Neural cell (in vitro differentiated cells): Measurements from ENCODE around the gene PDAP1. TPM values are rescaled to one million over a fixed set of nuclear protein-coding genes. Genes with fewer than 3 reads are reported as not detected.

Experiments
- H2AFZ ChIP-seq: fragments of 200-600, 300-800 bp; sonication (generic), shearing (Covaris generic); 2 replicates; pipeline ENCODE4 v1.6.0; 2014; ENCODE audit warnings: low read depth, mild to moderate bottlenecking, antibody characterized with exemption, low read length, moderate library complexity
- H3F3A ChIP-seq: fragments of 200-600 bp; shearing (Covaris generic); 2 replicates; pipeline ENCODE4 v1.6.1; 2016; ENCODE audit warnings: mild to moderate bottlenecking, moderate library complexity, mixed read lengths, antibody characterized with exemption, low read length; ENCODE audit not compliant: insufficient read depth, poor library complexity, severe bottlenecking
- H3K27ac ChIP-seq: fragments of 200-600, 300-800 bp; sonication (generic), shearing (Covaris generic); 2 replicates; pipeline ENCODE4 v1.5.1; 2014; ENCODE audit warnings: mild to moderate bottlenecking, low read length, moderate library complexity
- H3K27me3 ChIP-seq: fragments of 300-800, 200-600 bp; sonication (generic), shearing (Covaris generic); 2 replicates; pipeline ENCODE4 v1.6.0; 2014; ENCODE audit warnings: mild to moderate bottlenecking, low read depth, low read length, moderate library complexity; ENCODE audit not compliant: insufficient read depth
- H3K36me3 ChIP-seq: fragments of 300-800, 200-600 bp; sonication (generic), shearing (Covaris generic); 2 replicates; pipeline ENCODE4 v1.5.1; 2014; ENCODE audit warnings: mild to moderate bottlenecking, antibody characterized with exemption, low read length, moderate library complexity; ENCODE audit not compliant: insufficient read depth
- H3K4me2 ChIP-seq: fragments of 300-800, 200-600 bp; sonication (generic), shearing (Covaris generic); 2 replicates; pipeline ENCODE4 v1.6.0; 2014; ENCODE audit warnings: mild to moderate bottlenecking, low read length
- H3K4me3 ChIP-seq: fragments of 300-800, 200-600 bp; sonication (generic), shearing (Covaris generic); 2 replicates; pipeline ENCODE4 v1.5.1; 2014; ENCODE audit warnings: mild to moderate bottlenecking, low read length, moderate library complexity
- H3K79me2 ChIP-seq: fragments of 200-600 bp; shearing (Covaris generic); replicated peaks from 2 replicates; pipeline ENCODE4 v1.6.0; 2014; ENCODE audit warnings: mild to moderate bottlenecking, low read length, moderate library complexity; ENCODE audit not compliant: insufficient read depth
- H3K9ac ChIP-seq: fragments of 300-800, 200-600 bp; sonication (generic), shearing (Covaris generic); 2 replicates; pipeline ENCODE4 v1.6.1; 2016; ENCODE audit warnings: mild to moderate bottlenecking, low read length, mixed read lengths
- H3K9me2 ChIP-seq: fragments of 200-600 bp; shearing (Covaris generic); 2 replicates; pipeline ENCODE4 v1.6.1; 2016; ENCODE audit warnings: mild to moderate bottlenecking, low read length, mixed read lengths; ENCODE audit not compliant: insufficient read depth
- H3K9me3 ChIP-seq: fragments of 200-600, 300-800 bp; sonication (generic), shearing (Covaris generic); 2 replicates; pipeline ENCODE4 v1.6.1; 2016; ENCODE audit warnings: mild to moderate bottlenecking, mixed run types, low read length, moderate library complexity, mixed read lengths
- H4K20me1 ChIP-seq: fragments of 200-600 bp; shearing (Covaris generic); 2 replicates; pipeline ENCODE4 v1.6.1; 2016; ENCODE audit warnings: mild to moderate bottlenecking, mixed run types; ENCODE audit not compliant: insufficient read depth
- EP300 ChIP-seq: fragments of 450-650 bp; conservative IDR thresholded peaks from 2 replicates; pipeline ENCODE4 v1.6.1; 2014; ENCODE audit warnings: antibody characterized with exemption, mild to moderate bottlenecking, moderate library complexity; ENCODE audit not compliant: poor library complexity, severe bottlenecking
- EZH2 ChIP-seq: fragments of 200-600, 300-800 bp; shearing (Covaris generic), sonication (generic); IDR thresholded peaks from 2 replicates; pipeline ENCODE4 v1.6.1; 2014; ENCODE audit warnings: antibody characterized with exemption, low read length, borderline replicate concordance, mild to moderate bottlenecking; ENCODE audit not compliant: insufficient read depth, poor library complexity, severe bottlenecking
- MXI1 ChIP-seq: fragments of 450-650 bp; conservative IDR thresholded peaks from 2 replicates; pipeline ENCODE4 v1.6.1; 2014; ENCODE audit warnings: antibody characterized with exemption, mild to moderate bottlenecking; ENCODE audit not compliant: poor library complexity, severe bottlenecking
- POLR2AphosphoS5 ChIP-seq: IDR thresholded peaks from 2 replicates; pipeline ENCODE4 v1.6.1; 2012
- RAD21 ChIP-seq: fragments of 450-650 bp; conservative IDR thresholded peaks from 2 replicates; pipeline ENCODE4 v1.6.1; 2014; ENCODE audit warnings: antibody characterized with exemption, mild to moderate bottlenecking, moderate library complexity
- SMC3 ChIP-seq: fragments of 450-650 bp; conservative IDR thresholded peaks from 2 replicates; pipeline ENCODE4 v1.6.1; 2014; ENCODE audit warnings: antibody characterized with exemption, mild to moderate bottlenecking, moderate library complexity; ENCODE audit not compliant: poor library complexity
- TAF1 ChIP-seq: IDR thresholded peaks from 2 replicates; pipeline ENCODE4 v1.6.1; 2012; ENCODE audit warnings: low read depth
- polyA plus RNA-seq: library from polyadenylated mRNA; depleted of rRNA; stranded (reverse); fragments of >200 nt; gene quantifications from 2 replicates; pipeline ENCODE4 v1.2.3, GENCODE V29; 2014
- TF ChIP-seq, protein P1 (sequence below): IDR thresholded peaks from 2 replicates; pipeline ENCODE4 v1.6.1; 2012; ENCODE audit warnings: borderline replicate concordance
- TF ChIP-seq, protein P2 (sequence below): fragments of 450-650 bp; IDR thresholded peaks from 2 replicates; pipeline ENCODE4 v1.5.1; 2014; ENCODE audit warnings: antibody characterized with exemption, mild to moderate bottlenecking, moderate library complexity; ENCODE audit not compliant: poor library complexity, severe bottlenecking

PDAP1 gene
- polyA plus RNA-seq, 1 donor from 2014 or later: 185 TPM

DNA sequence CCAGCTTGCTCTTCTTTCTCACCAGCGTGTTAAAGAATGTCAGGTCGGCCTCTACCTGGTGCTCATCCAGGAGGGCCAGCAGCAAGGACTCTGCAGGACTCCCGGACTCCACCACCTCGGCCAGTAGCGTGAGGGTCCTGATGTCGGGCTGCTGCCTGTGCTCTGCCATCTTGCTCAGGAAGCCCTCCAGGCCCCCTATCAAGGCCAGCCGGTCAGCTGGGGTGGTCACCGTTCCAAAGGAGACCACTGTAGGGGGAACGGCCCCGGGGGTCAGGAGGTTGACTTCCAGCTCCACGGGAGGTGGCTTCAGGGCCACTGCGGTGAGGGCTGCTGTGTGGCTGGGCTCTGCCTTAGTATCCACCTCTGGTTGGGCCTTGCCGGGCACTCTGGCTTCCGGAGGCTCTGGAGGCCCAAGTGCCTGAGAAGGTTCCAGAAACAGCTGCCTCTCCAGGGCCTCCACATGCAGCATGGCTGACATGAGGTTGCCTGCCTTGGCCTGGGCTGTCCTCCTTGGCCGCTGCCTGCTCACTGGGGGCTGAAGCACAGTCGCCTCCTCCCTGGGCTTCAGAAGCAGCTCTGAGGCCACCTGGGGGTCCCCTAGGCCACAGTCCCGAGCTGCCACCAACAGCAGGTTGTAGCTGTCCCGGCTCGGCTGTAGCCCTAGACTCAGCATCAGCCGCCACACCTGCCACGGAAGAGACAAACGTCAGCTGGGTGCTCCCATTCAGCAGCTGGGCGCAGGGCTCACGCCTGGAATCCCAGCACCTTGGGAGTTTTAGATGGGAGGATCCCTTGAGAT, 16.7 kb upstream of the PDAP1 start:
- Histone ChIP-seq H3K27me3 (no peaks in the 10 kb centered on the region), H3K4me2 (no peak overlapping the region), H3K4me3 (no peak overlapping the region), H3K9ac (no peak overlapping the region), H3K27ac (no peak overlapping the region), H3K9me2 (no peaks in the 10 kb centered on the region), H3K9me3 (no peaks in the 10 kb centered on the region), H2AFZ (no peak overlapping the region), H3F3A (no peaks in the 10 kb centered on the region), H3K79me2 (no peaks in the 10 kb centered on the region), H4K20me1 (no peaks in the 10 kb centered on the region), H3K36me3 (no peaks in the 10 kb centered on the region)
- no peak for TF ChIP-seq EZH2
- TF ChIP-seq, protein P1, sequence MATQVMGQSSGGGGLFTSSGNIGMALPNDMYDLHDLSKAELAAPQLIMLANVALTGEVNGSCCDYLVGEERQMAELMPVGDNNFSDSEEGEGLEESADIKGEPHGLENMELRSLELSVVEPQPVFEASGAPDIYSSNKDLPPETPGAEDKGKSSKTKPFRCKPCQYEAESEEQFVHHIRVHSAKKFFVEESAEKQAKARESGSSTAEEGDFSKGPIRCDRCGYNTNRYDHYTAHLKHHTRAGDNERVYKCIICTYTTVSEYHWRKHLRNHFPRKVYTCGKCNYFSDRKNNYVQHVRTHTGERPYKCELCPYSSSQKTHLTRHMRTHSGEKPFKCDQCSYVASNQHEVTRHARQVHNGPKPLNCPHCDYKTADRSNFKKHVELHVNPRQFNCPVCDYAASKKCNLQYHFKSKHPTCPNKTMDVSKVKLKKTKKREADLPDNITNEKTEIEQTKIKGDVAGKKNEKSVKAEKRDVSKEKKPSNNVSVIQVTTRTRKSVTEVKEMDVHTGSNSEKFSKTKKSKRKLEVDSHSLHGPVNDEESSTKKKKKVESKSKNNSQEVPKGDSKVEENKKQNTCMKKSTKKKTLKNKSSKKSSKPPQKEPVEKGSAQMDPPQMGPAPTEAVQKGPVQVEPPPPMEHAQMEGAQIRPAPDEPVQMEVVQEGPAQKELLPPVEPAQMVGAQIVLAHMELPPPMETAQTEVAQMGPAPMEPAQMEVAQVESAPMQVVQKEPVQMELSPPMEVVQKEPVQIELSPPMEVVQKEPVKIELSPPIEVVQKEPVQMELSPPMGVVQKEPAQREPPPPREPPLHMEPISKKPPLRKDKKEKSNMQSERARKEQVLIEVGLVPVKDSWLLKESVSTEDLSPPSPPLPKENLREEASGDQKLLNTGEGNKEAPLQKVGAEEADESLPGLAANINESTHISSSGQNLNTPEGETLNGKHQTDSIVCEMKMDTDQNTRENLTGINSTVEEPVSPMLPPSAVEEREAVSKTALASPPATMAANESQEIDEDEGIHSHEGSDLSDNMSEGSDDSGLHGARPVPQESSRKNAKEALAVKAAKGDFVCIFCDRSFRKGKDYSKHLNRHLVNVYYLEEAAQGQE: no peak
- no peak for TF ChIP-seq POLR2AphosphoS5
- TF ChIP-seq MXI1: no peak
- TF ChIP-seq, protein P2, sequence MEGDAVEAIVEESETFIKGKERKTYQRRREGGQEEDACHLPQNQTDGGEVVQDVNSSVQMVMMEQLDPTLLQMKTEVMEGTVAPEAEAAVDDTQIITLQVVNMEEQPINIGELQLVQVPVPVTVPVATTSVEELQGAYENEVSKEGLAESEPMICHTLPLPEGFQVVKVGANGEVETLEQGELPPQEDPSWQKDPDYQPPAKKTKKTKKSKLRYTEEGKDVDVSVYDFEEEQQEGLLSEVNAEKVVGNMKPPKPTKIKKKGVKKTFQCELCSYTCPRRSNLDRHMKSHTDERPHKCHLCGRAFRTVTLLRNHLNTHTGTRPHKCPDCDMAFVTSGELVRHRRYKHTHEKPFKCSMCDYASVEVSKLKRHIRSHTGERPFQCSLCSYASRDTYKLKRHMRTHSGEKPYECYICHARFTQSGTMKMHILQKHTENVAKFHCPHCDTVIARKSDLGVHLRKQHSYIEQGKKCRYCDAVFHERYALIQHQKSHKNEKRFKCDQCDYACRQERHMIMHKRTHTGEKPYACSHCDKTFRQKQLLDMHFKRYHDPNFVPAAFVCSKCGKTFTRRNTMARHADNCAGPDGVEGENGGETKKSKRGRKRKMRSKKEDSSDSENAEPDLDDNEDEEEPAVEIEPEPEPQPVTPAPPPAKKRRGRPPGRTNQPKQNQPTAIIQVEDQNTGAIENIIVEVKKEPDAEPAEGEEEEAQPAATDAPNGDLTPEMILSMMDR: no peak
- no peak for TF ChIP-seq EP300
- TF ChIP-seq TAF1: no peak
- TF ChIP-seq SMC3: no peak
- TF ChIP-seq RAD21: no peak

DNA sequence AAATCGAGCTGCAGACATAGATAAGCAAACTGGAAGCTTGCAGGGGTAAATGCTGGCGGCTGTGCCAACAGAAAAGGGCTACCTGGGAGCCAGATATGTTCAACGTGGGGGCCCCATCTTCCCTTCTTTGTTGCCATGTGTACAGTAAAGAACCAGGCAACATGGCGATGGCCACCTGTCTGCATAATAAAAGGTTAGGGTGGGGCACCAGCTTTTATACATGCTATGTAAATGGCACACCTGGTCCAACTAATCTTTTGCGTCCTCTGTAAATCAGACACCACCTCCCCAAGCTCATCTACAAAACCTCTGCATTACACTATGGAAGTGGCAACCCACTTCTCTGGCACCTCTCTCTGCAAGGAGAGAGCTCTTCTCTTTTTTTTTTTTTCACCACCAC, 14.2 kb upstream of the PDAP1 start:
- H3K36me3 ChIP-seq: no peaks in the 10 kb centered on the region

More for the DNA sequence above, 14.2 kb upstream of the PDAP1 start:
- H3F3A ChIP-seq: no peaks in the 10 kb centered on the region
- H3K27me3 ChIP-seq: no peaks in the 10 kb centered on the region
- no peak overlapping the region for H3K4me3 ChIP-seq
- no peaks in the 10 kb centered on the region for H3K79me2 ChIP-seq
- no peaks in the 10 kb centered on the region for H3K9me2 ChIP-seq
- H3K27ac ChIP-seq: no peak overlapping the region
- H3K9me3 ChIP-seq: no peaks in the 10 kb centered on the region
- H4K20me1 ChIP-seq: no peaks in the 10 kb centered on the region
- H3K4me2 ChIP-seq: no peak overlapping the region
- no peak overlapping the region for H3K9ac ChIP-seq
- no peak overlapping the region for H2AFZ ChIP-seq
- no peak for TF ChIP-seq EP300
- TF ChIP-seq, protein P2: no peak
